Brain pericyte (primary cell): Measurements from ENCODE around the gene TRIP11.
"Not testable (repeated sequence)": the region's sequence is repeated elsewhere in the genome, so short reads cannot be mapped to it uniquely, and the experiment has no call there.

ENCODE experiments used
- DNase-seq: peaks from one replicate; pipeline ENCODE4 v3.0.0-alpha.2; 2012; ENCODE audit warnings: low read depth, low spot score

Gene TRIP11

GRCh38 chr14:92039719-92040430 lies at the start of gene TRIP11:
Gene TRIP11 (minus strand): TSS chr14:92040059. CDS start chr14:92039685, 374 bp downstream.
- DNase-seq: peak; percentile 78

- no peak for DNase-seq
These were observed 48.6 kb upstream of the TRIP11 start for GRCh38 chr14:92088494-92088893.

GRCh38 chr14:92074555-92074954 lies 34.7 kb upstream of the TRIP11 start:
- DNase-seq: no peak

- DNase-seq: no peak
These were observed 18.4 kb upstream of the TRIP11 start for GRCh38 chr14:92058006-92058917.

- no peak for DNase-seq
These were observed 9.9 kb upstream of the TRIP11 start for GRCh38 chr14:92049781-92050180.

- not testable (repeated sequence) for DNase-seq
These were observed 9.4 kb upstream of the TRIP11 start for GRCh38 chr14:92049221-92049620.

GRCh38 chr14:92045904-92046303 lies 6.0 kb upstream of the TRIP11 start:
- not testable (repeated sequence) for DNase-seq

- not testable (repeated sequence) for DNase-seq
These were observed 1.9 kb upstream of the TRIP11 start for GRCh38 chr14:92041766-92042165.

GRCh38 chr14:92041203-92041602 lies 1.3 kb upstream of the TRIP11 start:
- no peak for DNase-seq

- DNase-seq: no peak
These were observed 682 bp upstream of the TRIP11 start for GRCh38 chr14:92040431-92041051.

GRCh38 chr14:92039063-92039718 lies 668 bp downstream of the TRIP11 start:
- DNase-seq: peak; percentile 24

GRCh38 chr14:92037989-92038388 lies 1.9 kb downstream of the TRIP11 start:
- DNase-seq: no peak

- DNase-seq: no peak
These were observed 4.0 kb downstream of the TRIP11 start for GRCh38 chr14:92035890-92036289.

- DNase-seq: no peak
These were observed 5.8 kb downstream of the TRIP11 start for GRCh38 chr14:92033906-92034687.

- no peak for DNase-seq
These were observed 6.4 kb downstream of the TRIP11 start for GRCh38 chr14:92033433-92033832.

GRCh38 chr14:92026548-92027190 lies 13.2 kb downstream of the TRIP11 start:
- DNase-seq: no peak

GRCh38 chr14:92022036-92022435 lies 17.8 kb downstream of the TRIP11 start:
- DNase-seq: no peak

GRCh38 chr14:92021523-92021922 lies 18.3 kb downstream of the TRIP11 start:
- DNase-seq: no peak

GRCh38 chr14:92014040-92014439 lies 25.8 kb downstream of the TRIP11 start:
- no peak for DNase-seq

- DNase-seq: no peak
These were observed 27.6 kb downstream of the TRIP11 start for GRCh38 chr14:92012121-92012748.
